ENCODE results near the gene TNC. TPM values are rescaled to one million over a fixed set of nuclear protein-coding genes. Genes with fewer than 3 reads are reported as not detected.

Gene TNC
- total RNA-seq, 1 donor from 2014 or later, result 64.1 TPM

- Mint-ChIP-seq H3K27ac (ENCODE audit: unreplicated experiment) (no peak overlapping the region), H3K9me3 (ENCODE audit: low read depth) (no peaks in the 10 kb centered on the region), H3K4me3 (ENCODE audit: unreplicated experiment) (no peak overlapping the region), H3K27me3 (ENCODE audit: low read depth) (no peaks in the 10 kb centered on the region), H3K36me3 (ENCODE audit: low read depth) (peaks cover 6% of the 10 kb centered on the region), H3K4me1 (ENCODE audit: low read depth) (peaks cover 24% of the 10 kb centered on the region)
- no peak for DNase-seq (ENCODE audit: low spot score)
- no peak for TF ChIP-seq CTCF (IDR thresholded peaks at IDR 0.05)
These were observed 33.2 kb downstream of the TNC start for GRCh38 chr9:115084709-115085108.

- H3K4me1 Mint-ChIP-seq (ENCODE audit: low read depth), result peaks cover 24% of the 10 kb centered on the region
- TF ChIP-seq CTCF (IDR thresholded peaks at IDR 0.05), result no peak
- no peak overlapping the region for H3K4me3 Mint-ChIP-seq (ENCODE audit: unreplicated experiment)
- no peak for DNase-seq (ENCODE audit: low spot score)
- no peak overlapping the region for H3K27ac Mint-ChIP-seq (ENCODE audit: unreplicated experiment)
- H3K27me3 Mint-ChIP-seq (ENCODE audit: low read depth), result no peaks in the 10 kb centered on the region
- no peaks in the 10 kb centered on the region for H3K9me3 Mint-ChIP-seq (ENCODE audit: low read depth)
- H3K36me3 Mint-ChIP-seq (ENCODE audit: low read depth), result peaks cover 6% of the 10 kb centered on the region
These were observed 33.8 kb downstream of the TNC start for GRCh38 chr9:115084157-115084556.

GRCh38 chr9:115080242-115080641, 37.7 kb downstream of the TNC start:
- Mint-ChIP-seq H3K36me3 (ENCODE audit: low read depth) (peaks cover 6% of the 10 kb centered on the region), H3K27me3 (ENCODE audit: low read depth) (no peaks in the 10 kb centered on the region), H3K27ac (ENCODE audit: unreplicated experiment) (no peak overlapping the region), H3K9me3 (ENCODE audit: low read depth) (no peaks in the 10 kb centered on the region), H3K4me1 (ENCODE audit: low read depth) (peaks cover 6% of the 10 kb centered on the region), H3K4me3 (ENCODE audit: unreplicated experiment) (no peak overlapping the region)
- no peak for DNase-seq (ENCODE audit: low spot score)
- no peak for TF ChIP-seq CTCF (IDR thresholded peaks at IDR 0.05)

DNA sequence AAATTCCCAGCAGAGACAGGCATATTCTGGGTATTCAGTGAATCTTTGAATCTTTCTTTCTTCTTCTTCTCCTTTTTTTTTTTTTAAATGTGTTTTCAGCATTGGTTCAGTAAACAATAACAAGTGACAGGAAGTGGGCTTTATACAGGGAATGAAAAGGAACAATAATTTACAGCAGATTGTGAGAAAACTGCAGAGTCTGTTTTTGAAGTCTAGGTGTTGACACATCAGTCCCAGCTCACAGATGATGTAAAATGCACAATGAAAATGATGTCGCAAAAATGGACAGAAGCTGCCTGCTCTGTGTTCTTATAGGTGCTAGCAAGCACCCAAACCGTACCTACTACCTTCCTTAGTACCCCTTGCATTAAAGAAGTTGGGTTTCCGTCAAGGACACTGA, 38.8 kb downstream of the TNC start:
- Mint-ChIP-seq H3K4me1 (ENCODE audit: low read depth) (peaks cover 6% of the 10 kb centered on the region), H3K4me3 (ENCODE audit: unreplicated experiment) (no peak overlapping the region), H3K9me3 (ENCODE audit: low read depth) (no peaks in the 10 kb centered on the region), H3K36me3 (ENCODE audit: low read depth) (peaks cover 14% of the 10 kb centered on the region), H3K27me3 (ENCODE audit: low read depth) (no peaks in the 10 kb centered on the region), H3K27ac (ENCODE audit: unreplicated experiment) (no peak overlapping the region)
- DNase-seq (ENCODE audit: low spot score), result no peak
- TF ChIP-seq CTCF (IDR thresholded peaks at IDR 0.05), result no peak

DNA sequence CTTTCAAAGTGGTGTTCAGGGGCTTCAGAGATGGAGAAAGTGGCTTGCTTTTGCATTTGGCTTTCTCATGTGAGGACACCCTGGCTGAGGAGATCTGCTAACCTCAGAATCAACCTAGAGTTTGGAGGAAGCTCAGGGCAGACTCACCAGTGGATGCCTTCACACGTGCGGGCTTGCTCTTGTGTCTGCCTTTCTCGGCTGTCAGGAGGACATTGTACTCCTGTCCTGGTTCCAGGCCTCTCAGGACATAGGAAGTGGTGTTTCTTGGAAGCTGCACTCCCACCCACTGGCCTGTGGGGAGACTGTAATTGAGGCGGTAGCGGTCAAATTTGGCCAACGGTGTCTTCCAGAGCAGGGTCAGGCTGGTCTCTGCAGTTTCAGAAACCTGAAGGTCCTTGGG, 44.5 kb downstream of the TNC start:
- Mint-ChIP-seq H3K27ac (ENCODE audit: unreplicated experiment) (no peak overlapping the region), H3K4me1 (ENCODE audit: low read depth) (peaks cover 34% of the 10 kb centered on the region), H3K4me3 (ENCODE audit: unreplicated experiment) (no peak overlapping the region), H3K27me3 (ENCODE audit: low read depth) (no peaks in the 10 kb centered on the region), H3K9me3 (ENCODE audit: low read depth) (no peaks in the 10 kb centered on the region), H3K36me3 (ENCODE audit: low read depth) (peaks cover 18% of the 10 kb centered on the region)
- TF ChIP-seq CTCF (IDR thresholded peaks at IDR 0.05), result no peak
- DNase-seq (ENCODE audit: low spot score), result no peak

Measured in chondrocyte (in vitro differentiated cells).